GM18499 (cell line): ENCODE data around the gene IDH3B.
"Not testable (repeated sequence)": the region's sequence is repeated elsewhere in the genome, so short reads cannot be mapped to it uniquely, and the experiment has no call there.

Experiments used
- ATAC-seq: cut with Tn5 transposase; IDR thresholded peaks from one replicate; pipeline ENCODE4 v1.9.1; 2021; ENCODE audit warnings: moderate number of reproducible peaks; ENCODE audit not compliant: insufficient read depth, unreplicated experiment

Gene IDH3B

GRCh38 chr20:2695206-2695983, 31.4 kb upstream of the IDH3B start:
- no peak for ATAC-seq

- no peak for ATAC-seq
These were observed 30.5 kb upstream of the IDH3B start for GRCh38 chr20:2694519-2694918.

GRCh38 chr20:2694008-2694471, 30.0 kb upstream of the IDH3B start:
- ATAC-seq, result no peak

GRCh38 chr20:2693286-2694007, 29.4 kb upstream of the IDH3B start:
- no peak for ATAC-seq

DNA sequence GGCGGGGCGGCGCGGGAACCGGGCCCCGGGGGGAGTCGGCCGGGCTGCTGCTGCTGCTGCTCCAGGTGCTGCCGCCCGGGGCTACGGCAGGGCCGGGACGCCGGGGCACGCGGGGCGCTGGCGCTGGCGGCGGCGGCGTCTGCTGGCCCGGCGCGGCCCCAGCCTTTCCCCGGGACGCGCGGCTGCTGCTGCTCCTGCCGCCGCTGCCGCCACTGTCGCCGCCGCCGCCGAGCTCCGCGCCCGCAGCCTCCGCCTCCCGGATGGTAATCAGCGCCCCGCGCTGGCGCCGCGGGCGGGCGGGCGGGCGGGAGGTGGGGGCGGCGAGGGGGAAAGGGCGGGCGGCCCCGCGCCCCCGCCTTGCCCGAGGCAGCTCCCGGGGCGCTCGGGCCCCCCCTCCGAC, 28.9 kb upstream of the IDH3B start:
- no peak for ATAC-seq

- ATAC-seq, result no peak
These were observed 28.2 kb upstream of the IDH3B start, which contains the start of gene EBF4 for GRCh38 chr20:2692036-2692885. Gene EBF4 (plus strand): TSS chr20:2692780. CDS start chr20:2693646, 866 bp downstream.

- ATAC-seq, result no peak
These were observed 27.6 kb upstream of the IDH3B start for GRCh38 chr20:2691663-2692035.

- no peak for ATAC-seq
These were observed 27.1 kb upstream of the IDH3B start for GRCh38 chr20:2691127-2691526.

DNA sequence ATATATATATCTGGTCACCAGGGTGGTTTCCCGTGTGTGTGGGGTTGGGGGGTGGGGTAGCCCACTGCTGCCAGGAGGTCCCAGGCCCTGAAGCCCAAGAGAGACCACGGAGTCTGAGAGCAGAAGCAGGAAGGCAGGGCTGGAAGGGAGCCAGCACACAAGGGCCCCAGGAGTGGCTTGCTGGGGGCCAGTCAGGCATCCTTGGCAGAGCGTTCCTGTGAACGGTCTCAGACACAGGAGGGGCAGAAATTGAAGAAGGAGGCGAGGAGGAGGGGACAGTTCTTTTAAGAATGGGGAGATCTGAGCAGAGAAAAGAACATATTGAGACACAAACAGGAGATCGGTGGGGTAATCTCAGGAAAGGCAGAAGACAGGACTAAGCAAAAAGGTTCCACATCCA, 26.7 kb upstream of the IDH3B start:
- no peak for ATAC-seq

DNA sequence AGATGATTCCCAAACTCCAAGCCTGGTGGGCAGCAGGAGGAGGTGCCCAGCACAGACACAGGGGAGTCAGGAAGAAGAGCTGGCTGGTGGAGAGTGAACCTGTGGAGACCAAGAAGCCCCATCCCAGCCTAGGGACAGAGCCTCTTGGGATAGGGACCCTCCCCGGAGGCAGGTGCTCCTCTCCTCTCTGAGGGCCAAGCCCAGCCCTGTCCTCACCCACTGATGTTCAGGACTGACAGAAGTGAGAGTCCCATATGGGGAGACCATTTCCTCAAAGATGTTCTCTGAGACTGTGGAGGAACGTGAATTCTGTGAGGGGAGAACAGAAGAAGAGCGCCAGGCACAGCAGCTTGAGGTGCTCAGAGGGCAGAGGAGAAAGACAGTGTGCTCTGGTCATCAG, 26.2 kb upstream of the IDH3B start:
- no peak for ATAC-seq

DNA sequence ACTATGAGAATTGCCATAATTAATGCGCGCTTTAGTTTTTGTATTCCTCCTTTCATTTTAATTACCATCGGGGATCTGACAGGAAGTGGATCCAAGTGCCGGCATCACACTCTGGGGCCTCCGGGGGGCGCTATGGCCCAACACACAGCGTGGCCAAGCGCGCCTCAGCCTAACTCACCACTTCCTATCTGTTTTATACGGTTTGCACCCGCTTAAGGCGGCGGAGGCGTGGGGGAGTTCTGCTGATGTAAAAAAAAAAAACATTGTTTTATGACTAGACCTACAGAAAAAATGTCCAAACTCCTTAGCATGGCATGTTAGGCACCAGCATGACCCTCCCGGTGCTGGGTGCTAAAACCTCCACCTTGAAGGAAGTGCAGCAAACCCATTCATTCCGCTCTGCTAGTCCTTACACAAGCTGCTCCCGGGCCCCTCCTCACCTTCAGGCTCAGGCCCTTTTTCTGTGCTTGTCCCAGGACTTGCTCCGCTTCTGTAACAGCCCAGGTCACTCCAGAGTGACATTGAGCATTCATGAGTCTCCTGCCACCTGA, 24.1 kb upstream of the IDH3B start:
- no peak for ATAC-seq

GRCh38 chr20:2687514-2687913, 23.5 kb upstream of the IDH3B start:
- no peak for ATAC-seq

DNA sequence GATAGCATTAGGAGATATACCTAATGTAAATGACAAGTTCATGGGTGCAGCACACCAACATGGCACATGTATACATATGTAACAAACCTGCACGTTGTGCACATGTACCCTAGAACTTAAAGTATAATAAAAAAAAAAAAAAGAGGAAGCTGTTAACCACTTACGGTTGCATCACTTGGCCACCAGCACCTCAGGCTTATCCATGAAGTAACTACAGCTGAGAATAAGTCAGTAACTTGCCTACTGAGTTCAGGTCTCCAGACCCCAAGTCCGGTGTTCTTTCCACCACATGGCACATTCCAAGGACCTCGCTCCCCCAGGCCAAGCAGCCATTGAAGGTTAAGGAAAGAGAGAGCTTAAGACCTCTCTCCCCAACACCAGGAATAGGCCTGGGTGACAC, 20.8 kb upstream of the IDH3B start:
- ATAC-seq, result not testable (repeated sequence)

- ATAC-seq, result not testable (repeated sequence)
These were observed 18.0 kb upstream of the IDH3B start for GRCh38 chr20:2682040-2682439.

DNA sequence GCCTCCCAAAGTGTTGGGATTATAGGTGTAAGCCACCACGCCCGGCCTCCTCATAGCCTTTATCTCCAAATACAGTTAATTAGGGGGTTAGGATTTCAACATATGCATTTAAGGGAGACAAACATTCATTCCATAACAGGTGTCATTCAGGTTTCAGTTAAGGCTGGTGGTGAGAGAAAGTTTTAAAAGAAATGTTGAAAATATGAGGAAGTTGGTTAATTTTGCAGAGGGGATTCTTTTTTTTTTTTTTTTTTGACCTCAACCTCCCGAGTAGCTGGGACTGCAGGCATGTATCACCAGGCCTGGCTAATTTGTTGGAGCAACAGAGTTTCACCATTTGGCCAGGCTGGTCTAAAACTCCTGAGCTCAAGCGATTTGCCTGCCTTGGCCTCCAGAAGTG, 16.0 kb upstream of the IDH3B start:
- no peak for ATAC-seq

GRCh38 chr20:2673453-2673852, 9.4 kb upstream of the IDH3B start:
- ATAC-seq, result no peak

DNA sequence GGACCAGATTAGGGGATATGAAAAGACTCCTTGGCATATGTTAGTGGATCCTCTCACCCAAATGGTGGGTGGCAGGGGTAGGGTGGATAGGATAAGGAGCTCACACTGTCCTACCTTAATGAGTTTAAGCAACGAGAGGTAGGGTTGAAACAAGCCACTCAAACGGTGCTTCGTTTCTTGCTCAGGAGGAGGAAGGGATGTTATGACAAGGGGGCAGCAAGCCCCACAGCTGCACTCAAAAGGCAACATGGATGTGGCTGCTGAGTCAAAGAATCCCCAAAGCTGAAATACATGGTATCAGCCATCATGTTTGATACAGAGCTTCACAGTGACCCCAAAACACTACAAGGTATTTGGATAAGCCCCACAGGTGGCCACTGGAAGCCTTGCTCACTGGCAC, 8.4 kb upstream of the IDH3B start:
- no peak for ATAC-seq

DNA sequence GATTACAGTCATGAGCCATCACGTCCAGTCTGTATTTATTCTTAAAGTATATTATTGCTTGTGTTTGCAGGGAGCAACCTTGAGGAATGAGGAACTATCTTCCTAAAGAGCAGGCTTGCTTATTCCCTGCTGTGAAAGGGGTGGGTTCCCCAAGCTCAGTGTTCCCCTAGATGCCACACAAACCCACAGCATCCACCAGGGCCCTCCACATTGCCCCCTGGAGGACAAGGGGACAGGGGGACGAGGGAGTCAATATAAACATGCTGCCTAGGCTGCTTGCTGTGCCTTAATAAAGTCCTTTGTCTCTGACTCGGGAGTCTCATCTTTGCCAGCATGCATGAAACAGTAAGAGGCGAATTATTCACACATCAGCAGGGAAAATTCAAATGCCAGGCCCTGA, 8.0 kb upstream of the IDH3B start:
- no peak for ATAC-seq

GRCh38 chr20:2663364-2663886, 591 bp downstream of the IDH3B start:
- no peak for ATAC-seq

DNA sequence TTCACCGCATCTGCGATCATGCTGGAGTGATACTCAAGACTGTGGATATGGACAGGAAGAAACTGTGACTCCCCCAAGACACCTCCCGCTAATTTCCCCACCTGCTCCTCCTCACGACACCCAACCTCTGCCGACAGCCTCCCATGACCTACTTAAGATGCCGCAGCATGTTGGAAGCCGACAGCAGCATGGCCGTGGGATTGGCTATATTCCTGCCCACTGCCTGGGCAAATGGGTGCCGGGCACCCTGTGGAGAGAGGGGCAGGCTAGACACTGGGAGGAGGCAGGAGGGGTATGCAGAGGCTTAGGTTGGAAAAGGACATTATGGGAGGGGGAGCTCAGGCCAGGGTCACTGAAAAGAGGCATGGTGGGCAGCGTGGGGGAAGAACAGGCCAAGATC, 4.5 kb downstream of the IDH3B start:
- no peak for ATAC-seq
